Nephron (organoid): ENCODE measurements around the gene PRR30.

Source experiments
- H3K27ac Mint-ChIP-seq, 3 experiments: 2 replicates each; pipeline ENCODE4 v1.8.0; 2020; ENCODE audit warnings: mixed read lengths in 3 of 3, mild to moderate bottlenecking in 2 of 3, moderate library complexity in 1 of 3
- H3K27me3 Mint-ChIP-seq: 2 replicates; pipeline ENCODE4 v1.8.0; 2021; ENCODE audit warnings: low read depth, mild to moderate bottlenecking, moderate library complexity, mixed read lengths
- H3K36me3 Mint-ChIP-seq: 2 replicates; pipeline ENCODE4 v1.8.0; 2020; ENCODE audit warnings: low read depth, mixed read lengths
- H3K4me1 Mint-ChIP-seq: 2 replicates; pipeline ENCODE4 v1.8.0; 2020; ENCODE audit warnings: mixed read lengths
- H3K4me3 Mint-ChIP-seq, 3 experiments: 2 replicates each; pipeline ENCODE4 v1.8.0; 2020; ENCODE audit warnings: mild to moderate bottlenecking in 3 of 3, mixed read lengths in 3 of 3, moderate library complexity in 2 of 3
- H3K9me3 Mint-ChIP-seq: 2 replicates; pipeline ENCODE4 v1.8.0; 2020; ENCODE audit warnings: mixed read lengths
- TF ChIP-seq, protein P1 (sequence below), 3 experiments: fragments of 200-600 bp; sonication (generic); IDR thresholded peaks; one replicate each; pipeline ENCODE4 v1.5.0; 2021; ENCODE audit warnings: antibody characterized with exemption in 3 of 3; ENCODE audit not compliant: unreplicated experiment in 3 of 3

The PRR30 gene

GRCh38 chr2:27087823-27088410 is 51.3 kb downstream of the PRR30 start:
- Mint-ChIP-seq H3K4me1 (peaks cover 33% of the 10 kb centered on the region), H3K9me3 (no peaks in the 10 kb centered on the region), H3K36me3 (no peaks in the 10 kb centered on the region), H3K27me3 (peaks cover 13% of the 10 kb centered on the region), H3K27ac (no peak overlapping the region), H3K4me3 (peak overlapping the region; percentile 82 to 85 (median 84))
- TF ChIP-seq, protein P1, sequence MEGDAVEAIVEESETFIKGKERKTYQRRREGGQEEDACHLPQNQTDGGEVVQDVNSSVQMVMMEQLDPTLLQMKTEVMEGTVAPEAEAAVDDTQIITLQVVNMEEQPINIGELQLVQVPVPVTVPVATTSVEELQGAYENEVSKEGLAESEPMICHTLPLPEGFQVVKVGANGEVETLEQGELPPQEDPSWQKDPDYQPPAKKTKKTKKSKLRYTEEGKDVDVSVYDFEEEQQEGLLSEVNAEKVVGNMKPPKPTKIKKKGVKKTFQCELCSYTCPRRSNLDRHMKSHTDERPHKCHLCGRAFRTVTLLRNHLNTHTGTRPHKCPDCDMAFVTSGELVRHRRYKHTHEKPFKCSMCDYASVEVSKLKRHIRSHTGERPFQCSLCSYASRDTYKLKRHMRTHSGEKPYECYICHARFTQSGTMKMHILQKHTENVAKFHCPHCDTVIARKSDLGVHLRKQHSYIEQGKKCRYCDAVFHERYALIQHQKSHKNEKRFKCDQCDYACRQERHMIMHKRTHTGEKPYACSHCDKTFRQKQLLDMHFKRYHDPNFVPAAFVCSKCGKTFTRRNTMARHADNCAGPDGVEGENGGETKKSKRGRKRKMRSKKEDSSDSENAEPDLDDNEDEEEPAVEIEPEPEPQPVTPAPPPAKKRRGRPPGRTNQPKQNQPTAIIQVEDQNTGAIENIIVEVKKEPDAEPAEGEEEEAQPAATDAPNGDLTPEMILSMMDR (IDR thresholded peaks at IDR 0.05; ENCODE audit: unreplicated experiment in 3 of 3) = no peak
